ENCODE data around the gene RNF25. TPM values are rescaled to one million over a fixed set of nuclear protein-coding genes. Genes with fewer than 3 reads are reported as not detected.

Gene RNF25
- total and polyA plus RNA-seq, 10 donors: 15.9 to 27.1 (median 24.2) TPM

- Histone ChIP-seq H3K4me3 (peak overlapping the region; percentile 55 to 91 (median 87)), H3K27ac (peak overlapping the region; percentile 85 to 95 (median 90)), H3K9me3 (no peaks in the 10 kb centered on the region), H3K27me3 (replicated peaks in 1 of 7) (no peaks in the 10 kb centered on the region), H3K4me1 (peaks cover 9 to 59% (median 30%) of the 10 kb centered on the region in 6 donors), H3K36me3 (peaks cover 0 to 13% (median 0%) of the 10 kb centered on the region in 6 donors)
- TF ChIP-seq POLR2AphosphoS5 (IDR thresholded peaks at IDR 0.05) (no peak), POLR2A (IDR thresholded peaks at IDR 0.05) (no peak), CTCF (IDR thresholded peaks at IDR 0.05 in 8 of 11, conservative IDR thresholded peaks at IDR 0.05 in 3 of 11) (no peak)
- no peak for DNase-seq
- intact Hi-C loops (cut with DNase I; ENCODE audit: low total_unique reads): loop anchor here (5.0 kb wide), 1 partner anchor 136 kb away; no protein-coding TSS in a partner anchor
- WGBS, 5 donors: 5 to 20% (median 14%) methylated on average over 5 of the region's 5 CpGs
Measured at GRCh38 chr2:218711550-218711929, 39.7 kb upstream of the RNF25 start.

GRCh38 chr2:218710687-218711549 is 39.1 kb upstream of the RNF25 start, which contains the start of gene TTLL4:
Gene TTLL4, plus strand, starts transcription at chr2:218710835. Its CDS starts 26,842 bp downstream, at chr2:218737677.
- Histone ChIP-seq H3K36me3 (peaks cover 0 to 7% (median 0%) of the 10 kb centered on the region in 6 donors), H3K4me1 (peaks cover 9 to 56% (median 28%) of the 10 kb centered on the region in 6 donors), H3K4me3 (peak within 1 kb of the TSS; percentile 55 to 91 (median 87)), H3K27ac (peak within 1 kb of the TSS; percentile 85 to 95 (median 90)), H3K27me3 (replicated peaks in 1 of 7) (no peaks in the 10 kb centered on the region), H3K9me3 (no peaks in the 10 kb centered on the region)
- TF ChIP-seq POLR2AphosphoS5 (IDR thresholded peaks at IDR 0.05): peak; percentile 91 to 96 (median 95)
- TF ChIP-seq POLR2A (IDR thresholded peaks at IDR 0.05): peak in 1 of 3 donors; percentile 33
- peak; percentile 91 to 98 (median 97) for TF ChIP-seq CTCF (IDR thresholded peaks at IDR 0.05 in 8 of 11, conservative IDR thresholded peaks at IDR 0.05 in 3 of 11)
- intact Hi-C loops (cut with DNase I; ENCODE audit: low total_unique reads): loop anchor here (5.0 kb wide), 1 partner anchor 136 kb away; no protein-coding TSS in a partner anchor
- peak; percentile 100 for DNase-seq
- WGBS, 5 donors: 0 to 1% (median 1%) methylated on average over 25 to 74 of the region's 74 CpGs

DNA sequence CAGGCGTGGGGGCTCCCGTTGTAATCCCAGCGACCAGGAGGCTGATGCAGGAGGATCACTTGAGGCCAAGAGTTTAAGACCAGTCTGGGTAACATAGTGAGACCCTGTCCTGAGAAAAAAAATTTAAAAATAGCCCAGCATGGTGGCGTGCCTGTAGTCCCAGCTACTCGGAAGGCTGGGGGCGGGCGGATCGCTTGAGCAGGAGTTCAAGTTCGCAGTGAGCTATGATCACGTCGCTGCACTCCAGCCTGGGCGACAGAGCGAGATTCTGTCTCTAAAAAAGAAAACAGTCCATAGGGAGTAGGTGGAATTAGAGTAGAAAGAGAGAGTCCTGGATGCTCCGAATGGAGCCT is 38.5 kb upstream of the RNF25 start:
- Histone ChIP-seq H3K27ac (peak overlapping the region; percentile 85 to 95 (median 90)), H3K27me3 (replicated peaks in 1 of 7) (no peaks in the 10 kb centered on the region), H3K4me1 (peaks cover 9 to 50% (median 26%) of the 10 kb centered on the region in 6 donors), H3K9me3 (no peaks in the 10 kb centered on the region), H3K36me3 (peaks cover 0 to under 1% (median 0%) of the 10 kb centered on the region in 6 donors), H3K4me3 (peak overlapping the region in 7 of 8 donors; percentile 74 to 91 (median 87))
- intact Hi-C loops (cut with DNase I; ENCODE audit: low total_unique reads): loop anchor here (5.0 kb wide), 1 partner anchor 137 kb away; no protein-coding TSS in a partner anchor
- DNase-seq: no peak
- TF ChIP-seq CTCF (IDR thresholded peaks at IDR 0.05 in 8 of 11, conservative IDR thresholded peaks at IDR 0.05 in 3 of 11): no peak
- TF ChIP-seq POLR2AphosphoS5 (IDR thresholded peaks at IDR 0.05): no peak
- TF ChIP-seq POLR2A (IDR thresholded peaks at IDR 0.05): no peak
- WGBS, 5 donors: 45 to 64% (median 55%) methylated on average over 14 of the region's 14 CpGs

DNA sequence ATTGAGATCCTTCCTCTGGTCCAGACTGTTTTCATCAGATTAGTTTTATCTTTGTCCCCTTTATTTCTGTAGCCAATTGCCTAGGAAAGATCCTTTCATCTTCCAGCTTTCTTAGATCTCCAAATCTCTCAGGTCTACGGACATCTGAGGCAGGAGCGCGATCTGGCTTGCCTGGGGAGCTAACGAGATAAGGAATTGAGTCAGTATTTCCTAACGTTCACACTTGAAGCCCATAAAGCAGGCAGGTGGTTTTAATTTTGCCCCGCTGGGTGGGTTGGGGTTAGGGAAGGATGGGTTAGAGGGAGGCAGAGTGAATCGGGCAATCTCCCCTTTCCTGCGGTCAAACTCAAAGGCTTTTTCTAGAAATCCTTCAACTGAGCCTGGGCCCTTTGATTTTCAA is 38.1 kb upstream of the RNF25 start:
- H3K4me1 ChIP-seq: peaks cover 9 to 46% (median 24%) of the 10 kb centered on the region in 6 donors
- peak overlapping the region in 1 of 8 donors; percentile 95 for H3K27ac ChIP-seq
- WGBS, 5 donors: 81 to 89% (median 87%) methylated on average over 8 of the region's 8 CpGs
- no peak for DNase-seq
- H3K36me3 ChIP-seq: no peaks in the 10 kb centered on the region
- TF ChIP-seq POLR2AphosphoS5 (IDR thresholded peaks at IDR 0.05) (no peak), POLR2A (IDR thresholded peaks at IDR 0.05) (no peak), CTCF (IDR thresholded peaks at IDR 0.05 in 8 of 11, conservative IDR thresholded peaks at IDR 0.05 in 3 of 11) (no peak)
- intact Hi-C loops (cut with DNase I; ENCODE audit: low total_unique reads): loop anchor here (5.0 kb wide), 1 partner anchor 137 kb away; no protein-coding TSS in a partner anchor
- peak overlapping the region in 3 of 8 donors; percentile 83 to 91 (median 87) for H3K4me3 ChIP-seq
- no peaks in the 10 kb centered on the region for H3K9me3 ChIP-seq
- H3K27me3 ChIP-seq (replicated peaks in 1 of 7): no peaks in the 10 kb centered on the region

Measured in spleen (tissue), 11 donors.